Stomach (tissue), 9 donors: ENCODE data around the gene NPAS1. TPM values are rescaled to one million over a fixed set of nuclear protein-coding genes. Genes with fewer than 3 reads are reported as not detected.

Source experiments
- DNase-seq, 2 donors: peaks; one replicate each; pipeline versions ENCODE4 v3.0.0 to v3.0.0-alpha.2; 2013 to 2019
- H3K27ac ChIP-seq, 5 donors: fragments of 200-600 bp in 4 of 5; sonication (generic) in 4 of 5; one replicate each; pipeline ENCODE4 v1.5.1; 2013 to 2019; ENCODE audit warnings: mild to moderate bottlenecking in 1 of 5, moderate library complexity in 1 of 5
- H3K27me3 ChIP-seq, 3 donors: fragments of 200-600 bp; sonication (generic); one replicate each; pipeline ENCODE4 v1.5.1; 2017 to 2019; ENCODE audit warnings: mixed run types in 1 of 3
- H3K36me3 ChIP-seq, 4 donors: fragments of 200-600 bp; sonication (generic); 1 replicate in 3 of 4; 2 replicates in 1 of 4; pipeline ENCODE4 v1.5.1; 2016 to 2019
- H3K4me1 ChIP-seq, 4 donors: fragments of 200-600 bp; sonication (generic); one replicate each; pipeline ENCODE4 v1.5.1; 2016 to 2019
- H3K4me3 ChIP-seq, 4 donors: fragments of 200-600 bp; sonication (generic) in 3 of 4; one replicate each; pipeline ENCODE4 v1.5.1; 2016 to 2019; ENCODE audit warnings: mild to moderate bottlenecking in 1 of 4
- H3K9me3 ChIP-seq, 4 donors: fragments of 200-600 bp; sonication (generic); one replicate each; pipeline ENCODE4 v1.5.1; 2016 to 2019
- EP300 ChIP-seq: sonication (generic); formaldehyde crosslinking; IDR thresholded peaks from one replicate; pipeline ENCODE4 v1.6.1; 2017; ENCODE audit warnings: antibody characterized with exemption
- POLR2A ChIP-seq, 4 donors: fragments of 450-650 bp; IDR thresholded peaks; one replicate each; pipeline ENCODE4 v1.6.1; 2016; ENCODE audit warnings: antibody characterized with exemption in 4 of 4, control low read depth in 2 of 4, mild to moderate bottlenecking in 1 of 4, moderate library complexity in 1 of 4
- POLR2AphosphoS5 ChIP-seq, 3 donors: sonication (generic); formaldehyde crosslinking; IDR thresholded peaks; one replicate each; pipeline ENCODE4 v1.6.1; 2016; ENCODE audit warnings: antibody characterized with exemption in 3 of 3
- WGBS, 5 donors: extraction: QIAGEN DNeasy Blood & Tissue Kit in 3 of 5; methylation state at CpG; one replicate each; pipeline versions ENCODE4 v1.1.5 to v1.1.7; 2013 to 2018; 5-methylcytosine and 5-hydroxymethylcytosine counted together
- intact Hi-C: fragments of 100-400 bp; cut with DNase I; formaldehyde crosslinking; loops from one replicate; pipeline ENCODE4 v1.15.1; 2023; ENCODE audit warnings: low total_unique reads
- polyA plus RNA-seq, 3 donors: library from polyadenylated mRNA; stranded (reverse); fragments of 200-250 nt; gene quantifications; one replicate each; pipeline ENCODE4 v1.2.3, GENCODE V29; 2013
- total RNA-seq, 5 donors: library from RNA; depleted of rRNA; stranded (reverse); fragments of >200 nt; gene quantifications; one replicate each; pipeline versions ENCODE4 v1.1.0 to v1.2.3, GENCODE V29; 2014 to 2016
- TF ChIP-seq, protein P1 (sequence below), 7 experiments: fragments of 450-650 bp in 4 of 7; fragments of 200-600 bp in 3 of 7; sonication (generic) in 3 of 7; IDR thresholded peaks; one replicate each; pipeline ENCODE4 v1.5.1; 2016 to 2019; ENCODE audit warnings: antibody characterized with exemption in 7 of 7, control low read depth in 2 of 7, mild to moderate bottlenecking in 1 of 7
- donor health status: healthy with polysubstance abuse.
- donor health status: Bipolar disorder and iron deficiency.
- donor health status: healthy.

NPAS1 gene
- total and polyA plus RNA-seq, 8 donors, result 0.72 to 8.9 (median 1.1) TPM; not detected in 3

DNA sequence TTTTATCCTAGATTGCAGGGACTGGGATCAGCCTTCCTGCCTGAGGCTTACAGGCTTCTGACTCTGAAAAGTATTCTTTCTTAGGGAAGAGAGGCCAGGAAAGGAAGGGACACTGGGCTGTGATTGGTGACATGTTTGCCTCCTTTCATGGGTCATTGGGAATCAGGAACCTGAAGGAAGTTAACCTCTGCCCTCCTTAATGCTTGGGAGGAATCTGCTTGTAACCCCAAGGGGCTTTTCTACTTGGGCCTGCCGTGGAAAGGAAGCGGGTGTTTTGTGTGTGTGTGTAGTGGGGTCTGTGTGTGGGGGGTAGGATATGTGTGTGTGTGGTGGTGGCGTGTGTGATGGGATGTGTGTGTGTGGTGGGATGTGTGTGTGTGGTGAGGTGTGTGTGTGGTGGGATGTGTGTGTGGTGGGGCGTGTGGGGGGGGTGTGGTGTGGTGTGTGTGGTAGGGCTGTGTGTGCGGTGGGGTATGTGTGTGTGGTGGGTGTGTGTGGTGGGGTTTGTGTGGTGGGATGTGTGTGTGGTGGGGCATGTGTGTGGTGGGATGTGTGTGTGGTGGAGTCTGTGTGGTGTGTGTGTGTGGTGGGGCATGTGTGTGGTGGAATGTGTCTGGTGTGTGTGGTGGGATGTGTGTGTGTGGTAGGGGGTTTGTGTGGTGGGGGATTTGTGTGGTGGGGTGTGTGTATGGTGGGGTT lies 41.3 kb upstream of the NPAS1 start:
- no peaks in the 10 kb centered on the region for H3K36me3 ChIP-seq
- intact Hi-C loops, result no loop called here
- WGBS, 5 donors, result 81 to 94% (median 85%) methylated on average over 5 of the region's 5 CpGs
- H3K27me3 ChIP-seq, result no peaks in the 10 kb centered on the region
- no peak for DNase-seq
- peaks cover 38 to 87% (median 73%) of the 10 kb centered on the region in 4 donors for H3K4me1 ChIP-seq
- H3K4me3 ChIP-seq, result no peak overlapping the region
- no peaks in the 10 kb centered on the region for H3K9me3 ChIP-seq
- H3K27ac ChIP-seq, result peak overlapping the region in 4 of 5 donors; percentile 79 to 88 (median 82)
- no peak for TF ChIP-seq EP300
- TF ChIP-seq POLR2AphosphoS5 (IDR thresholded peaks at IDR 0.05), result no peak
- TF ChIP-seq, protein P1, sequence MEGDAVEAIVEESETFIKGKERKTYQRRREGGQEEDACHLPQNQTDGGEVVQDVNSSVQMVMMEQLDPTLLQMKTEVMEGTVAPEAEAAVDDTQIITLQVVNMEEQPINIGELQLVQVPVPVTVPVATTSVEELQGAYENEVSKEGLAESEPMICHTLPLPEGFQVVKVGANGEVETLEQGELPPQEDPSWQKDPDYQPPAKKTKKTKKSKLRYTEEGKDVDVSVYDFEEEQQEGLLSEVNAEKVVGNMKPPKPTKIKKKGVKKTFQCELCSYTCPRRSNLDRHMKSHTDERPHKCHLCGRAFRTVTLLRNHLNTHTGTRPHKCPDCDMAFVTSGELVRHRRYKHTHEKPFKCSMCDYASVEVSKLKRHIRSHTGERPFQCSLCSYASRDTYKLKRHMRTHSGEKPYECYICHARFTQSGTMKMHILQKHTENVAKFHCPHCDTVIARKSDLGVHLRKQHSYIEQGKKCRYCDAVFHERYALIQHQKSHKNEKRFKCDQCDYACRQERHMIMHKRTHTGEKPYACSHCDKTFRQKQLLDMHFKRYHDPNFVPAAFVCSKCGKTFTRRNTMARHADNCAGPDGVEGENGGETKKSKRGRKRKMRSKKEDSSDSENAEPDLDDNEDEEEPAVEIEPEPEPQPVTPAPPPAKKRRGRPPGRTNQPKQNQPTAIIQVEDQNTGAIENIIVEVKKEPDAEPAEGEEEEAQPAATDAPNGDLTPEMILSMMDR (IDR thresholded peaks at IDR 0.05), result no peak
- no peak for TF ChIP-seq POLR2A (IDR thresholded peaks at IDR 0.05)

DNA sequence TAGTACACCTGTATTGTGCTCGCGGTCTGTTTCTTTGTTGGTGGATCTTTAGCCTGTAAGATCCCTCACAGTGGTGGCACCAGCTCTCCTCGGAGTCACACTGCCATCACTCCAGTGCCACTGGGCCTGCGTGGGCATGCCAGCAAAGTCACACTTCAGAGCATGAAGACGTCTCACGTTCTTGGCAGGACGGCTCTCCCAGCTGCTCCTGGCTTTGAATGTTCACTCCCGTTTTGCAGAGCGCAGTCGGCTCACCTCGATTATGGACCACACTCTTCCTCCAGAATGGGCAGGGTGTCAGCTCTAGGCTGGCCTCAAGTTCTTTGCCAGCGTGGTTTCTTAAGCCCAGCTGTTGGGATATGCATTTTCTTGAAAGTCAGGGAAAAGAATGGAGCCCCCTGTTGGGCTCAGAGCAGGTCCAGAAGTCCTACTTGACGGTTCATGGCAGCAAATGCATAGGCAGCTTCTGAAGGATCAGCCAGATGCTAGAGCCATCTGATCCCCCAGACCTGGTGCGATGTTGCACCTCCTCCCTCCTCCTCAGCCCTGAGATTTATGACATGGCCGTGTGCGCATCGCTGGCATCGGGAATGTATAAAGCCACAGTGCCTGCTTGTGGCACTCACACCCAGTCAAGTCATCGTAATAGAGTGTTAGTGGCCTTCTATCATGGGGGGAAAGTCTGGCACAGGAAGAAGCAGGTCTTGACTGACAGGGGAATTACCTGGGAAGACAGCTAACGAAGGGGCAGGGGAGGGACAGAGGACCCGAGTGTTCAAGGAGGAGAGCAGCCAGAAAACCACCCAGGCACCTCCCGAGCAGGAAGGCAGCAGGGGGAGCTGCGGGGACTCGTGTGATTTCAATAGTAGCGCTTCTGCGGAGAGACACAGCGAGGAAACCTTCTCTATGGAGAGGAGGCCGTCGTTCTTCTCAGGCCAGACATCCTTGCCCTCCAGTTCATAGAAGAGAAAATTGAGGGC lies 40.2 kb upstream of the NPAS1 start:
- Histone ChIP-seq H3K36me3 (no peaks in the 10 kb centered on the region), H3K27ac (peak overlapping the region in 1 of 5 donors; percentile 88), H3K4me3 (no peak overlapping the region), H3K27me3 (no peaks in the 10 kb centered on the region), H3K9me3 (no peaks in the 10 kb centered on the region), H3K4me1 (peaks cover 40 to 93% (median 79%) of the 10 kb centered on the region in 4 donors)
- intact Hi-C loops, result no loop called here
- DNase-seq, result peak in 1 of 2 donors; percentile 24
- TF ChIP-seq POLR2A (IDR thresholded peaks at IDR 0.05) (no peak), EP300 (no peak), POLR2AphosphoS5 (IDR thresholded peaks at IDR 0.05) (no peak)
- TF ChIP-seq, protein P1 (IDR thresholded peaks at IDR 0.05), result no peak
- 88 to 93% (median 91%) methylated on average over 29 of the region's 29 CpGs for WGBS, 5 donors

DNA sequence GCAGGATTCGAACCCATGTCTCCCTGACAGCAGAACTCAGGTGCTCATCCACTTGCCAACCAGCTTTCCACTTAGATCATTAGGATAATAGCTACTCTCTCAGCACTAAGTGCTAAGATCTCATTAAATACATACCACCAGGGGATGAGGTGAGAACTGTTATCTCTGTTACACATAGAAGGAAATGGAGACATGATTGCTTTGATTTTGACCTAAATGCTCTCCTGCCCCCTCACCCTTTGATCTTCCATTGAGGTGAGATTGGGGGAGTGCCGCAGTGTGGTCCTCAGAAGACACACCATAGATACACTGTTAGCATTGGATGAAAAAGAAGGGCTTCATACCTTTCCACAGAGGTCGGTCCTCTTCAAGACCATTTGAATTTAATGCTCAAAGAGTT lies 38.9 kb upstream of the NPAS1 start:
- H3K4me1 ChIP-seq, result peaks cover 38 to 93% (median 71%) of the 10 kb centered on the region in 4 donors
- intact Hi-C loops, result no loop called here
- H3K27ac ChIP-seq, result peak overlapping the region in 2 of 5 donors; percentile 4 to 47
- no peaks in the 10 kb centered on the region for H3K9me3 ChIP-seq
- H3K4me3 ChIP-seq, result no peak overlapping the region
- no peaks in the 10 kb centered on the region for H3K27me3 ChIP-seq
- TF ChIP-seq, protein P1 (IDR thresholded peaks at IDR 0.05), result no peak
- TF ChIP-seq POLR2AphosphoS5 (IDR thresholded peaks at IDR 0.05) (no peak), POLR2A (IDR thresholded peaks at IDR 0.05) (no peak), EP300 (no peak)
- no peaks in the 10 kb centered on the region for H3K36me3 ChIP-seq
- no peak for DNase-seq
- WGBS, 5 donors, result 75 to 92% (median 89%) methylated on average over 3 of the region's 3 CpGs

DNA sequence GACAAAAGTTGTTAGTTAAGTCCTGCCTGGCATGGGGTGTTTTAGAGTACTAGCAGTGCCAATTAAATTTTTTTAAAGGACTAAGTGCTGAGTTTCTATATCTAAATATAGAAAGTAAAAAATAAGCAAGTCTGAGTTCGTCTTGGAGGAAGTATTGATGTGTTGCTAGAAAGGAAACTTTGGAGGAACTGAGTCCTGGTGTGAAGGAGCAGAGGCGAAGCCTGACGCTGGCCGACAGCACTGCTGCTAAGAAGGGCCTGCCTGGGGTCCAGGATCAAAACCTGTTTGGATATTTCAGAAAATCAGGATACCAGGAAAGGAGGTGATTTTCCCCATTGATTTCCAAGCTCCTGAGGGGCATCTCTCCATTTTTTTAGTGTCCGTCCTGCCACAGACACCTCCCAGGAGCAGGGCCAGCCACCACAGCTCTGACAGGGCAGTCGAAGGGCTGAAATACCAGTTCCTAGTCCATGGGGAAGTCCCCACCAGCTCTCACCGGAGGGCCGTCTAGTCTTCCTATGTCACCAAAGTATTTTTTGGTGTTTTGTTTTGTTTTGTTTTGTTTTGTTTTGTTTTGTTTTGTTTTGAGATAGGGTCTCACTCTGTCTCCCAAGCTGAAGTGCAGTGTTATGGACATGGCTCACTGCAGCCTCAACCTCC lies 38.2 kb upstream of the NPAS1 start:
- peak overlapping the region in 3 of 5 donors; percentile 4 to 47 (median 14) for H3K27ac ChIP-seq
- no peaks in the 10 kb centered on the region for H3K36me3 ChIP-seq
- H3K9me3 ChIP-seq, result no peaks in the 10 kb centered on the region
- peaks cover 31 to 86% (median 64%) of the 10 kb centered on the region in 4 donors for H3K4me1 ChIP-seq
- intact Hi-C loops, result no loop called here
- TF ChIP-seq EP300, result no peak
- TF ChIP-seq POLR2AphosphoS5 (IDR thresholded peaks at IDR 0.05), result no peak
- TF ChIP-seq POLR2A (IDR thresholded peaks at IDR 0.05), result no peak
- TF ChIP-seq, protein P1 (IDR thresholded peaks at IDR 0.05), result no peak
- no peak for DNase-seq
- WGBS, 5 donors, result 67 to 72% (median 69%) methylated on average over 8 of the region's 8 CpGs
- H3K27me3 ChIP-seq, result no peaks in the 10 kb centered on the region
- H3K4me3 ChIP-seq, result no peak overlapping the region
